ENCODE measurements around the gene CDH13. TPM values are rescaled to one million over a fixed set of nuclear protein-coding genes. Genes with fewer than 3 reads are reported as not detected.

Gene CDH13
- total RNA-seq, 2 donors from 2014 or later: 2.4 to 6.3 TPM

- intact Hi-C loops (cut with DNase I): no loop called here
- no peak overlapping the region for H3K27ac ChIP-seq
Observed at GRCh38 chr16:83588070-83588469, 961.3 kb downstream of the CDH13 start.

GRCh38 chr16:83589576-83589975, 962.8 kb downstream of the CDH13 start:
- no peak for TF ChIP-seq CTCF (IDR thresholded peaks at IDR 0.05)
- no peaks in the 10 kb centered on the region for H3K36me3 ChIP-seq
- no peak overlapping the region for H3K9ac ChIP-seq (ENCODE audit: low read depth in 2 of 2, low read length in 2 of 2)
- no peak for DNase-seq
- no peaks in the 10 kb centered on the region for H3K4me1 ChIP-seq
- intact Hi-C loops (cut with DNase I): no loop called here
- H3K9me3 ChIP-seq: no peaks in the 10 kb centered on the region
- no peak overlapping the region for H3K27ac ChIP-seq
- no peak overlapping the region for H3K4me3 ChIP-seq
- H3K27me3 ChIP-seq: no peaks in the 10 kb centered on the region

More at GRCh38 chr16:83588070-83588469, 961.3 kb downstream of the CDH13 start:
- TF ChIP-seq CTCF (IDR thresholded peaks at IDR 0.05): no peak
- no peaks in the 10 kb centered on the region for H3K9me3 ChIP-seq
- DNase-seq: no peak
- H3K36me3 ChIP-seq: no peaks in the 10 kb centered on the region
- H3K4me3 ChIP-seq: no peak overlapping the region
- H3K27me3 ChIP-seq: no peaks in the 10 kb centered on the region
- H3K4me1 ChIP-seq: no peaks in the 10 kb centered on the region
- H3K9ac ChIP-seq (ENCODE audit: low read depth in 2 of 2, low read length in 2 of 2): no peak overlapping the region

GRCh38 chr16:83592778-83593177, 966.0 kb downstream of the CDH13 start:
- no peaks in the 10 kb centered on the region for H3K9me3 ChIP-seq

GRCh38 chr16:83599789-83600462, 973.2 kb downstream of the CDH13 start:
- H3K36me3 ChIP-seq: no peaks in the 10 kb centered on the region
- H3K4me1 ChIP-seq: no peaks in the 10 kb centered on the region
- H3K9ac ChIP-seq (ENCODE audit: low read depth in 2 of 2, low read length in 2 of 2): no peak overlapping the region
- H3K27ac ChIP-seq: no peak overlapping the region
- no peaks in the 10 kb centered on the region for H3K27me3 ChIP-seq
- no peak overlapping the region for H3K4me3 ChIP-seq
- no peak for DNase-seq
- intact Hi-C loops (cut with DNase I): no loop called here
- TF ChIP-seq CTCF (IDR thresholded peaks at IDR 0.05): no peak
- no peaks in the 10 kb centered on the region for H3K9me3 ChIP-seq

More at GRCh38 chr16:83592778-83593177, 966.0 kb downstream of the CDH13 start:
- TF ChIP-seq CTCF (IDR thresholded peaks at IDR 0.05): no peak
- DNase-seq: no peak
- H3K4me1 ChIP-seq: no peaks in the 10 kb centered on the region
- no peak overlapping the region for H3K4me3 ChIP-seq
- intact Hi-C loops (cut with DNase I): no loop called here
- H3K27ac ChIP-seq: no peak overlapping the region
- no peak overlapping the region for H3K9ac ChIP-seq (ENCODE audit: low read depth in 2 of 2, low read length in 2 of 2)
- no peaks in the 10 kb centered on the region for H3K27me3 ChIP-seq
- no peaks in the 10 kb centered on the region for H3K36me3 ChIP-seq

GRCh38 chr16:83602761-83603722, 976.3 kb downstream of the CDH13 start:
- Histone ChIP-seq H3K4me1 (no peaks in the 10 kb centered on the region), H3K9me3 (no peaks in the 10 kb centered on the region), H3K27ac (no peak overlapping the region), H3K9ac (ENCODE audit: low read depth in 2 of 2, low read length in 2 of 2) (no peak overlapping the region), H3K27me3 (no peaks in the 10 kb centered on the region), H3K36me3 (no peaks in the 10 kb centered on the region), H3K4me3 (no peak overlapping the region)
- intact Hi-C loops (cut with DNase I): no loop called here
- peak; percentile 6 for DNase-seq
- TF ChIP-seq CTCF (IDR thresholded peaks at IDR 0.05): no peak
